Heart left ventricle (tissue), 13 donors: ENCODE results near the gene UNC13B.

Experiments
- POLR2A ChIP-seq, 2 donors: fragments of 450-650 bp; IDR thresholded peaks; one replicate each; pipeline ENCODE4 v1.6.1; 2017; ENCODE audit warnings: antibody characterized with exemption in 2 of 2, mild to moderate bottlenecking in 2 of 2, moderate library complexity in 2 of 2
- TF ChIP-seq, protein P1 (sequence below), 12 donors: fragments of 200-600 bp; sonication (generic) in 4 of 12; IDR thresholded peaks; one replicate each; pipeline versions ENCODE4 v1.5.0 to v1.8.0; 2018 to 2022; ENCODE audit warnings: antibody characterized with exemption in 12 of 12, mild to moderate bottlenecking in 5 of 12
- donor health status: ischemic (EF 13 %, LVEDD 7.1; RV severe dilation, severe dysfunction).
- donor health status: DM: no; HTN: yes; CAD: no.
- donor health status: DM: no; HTN: no; CAD: no.
- donor health status: ischemic (EF 25% LVEDD 6.9; RV normal size, moderate dysfunction).
- donor health status: ischemic (EF 25% LVEDD 5.7; RV mildly dilated, moderate dysfunction).
- donor health status: ischemic (EF 35%, LVEDD 5.7; RV mildly dilated, moderate dysfunction).
- donor health status: nonischemic (EF 11% LVEDD 7.7; RV severe dilation, severe dysfunction).
- donor health status: DM: yes; HTN: yes; CAD: no.
- donor health status: PGD.
- donor health status: ischemic (EF 29% LVEDD 5.4; RV normal size, mild dysfunction).
- donor health status: nonischemic (EF 23%, LVEDD 6.1; RV moderate dilation, normal function).

DNA sequence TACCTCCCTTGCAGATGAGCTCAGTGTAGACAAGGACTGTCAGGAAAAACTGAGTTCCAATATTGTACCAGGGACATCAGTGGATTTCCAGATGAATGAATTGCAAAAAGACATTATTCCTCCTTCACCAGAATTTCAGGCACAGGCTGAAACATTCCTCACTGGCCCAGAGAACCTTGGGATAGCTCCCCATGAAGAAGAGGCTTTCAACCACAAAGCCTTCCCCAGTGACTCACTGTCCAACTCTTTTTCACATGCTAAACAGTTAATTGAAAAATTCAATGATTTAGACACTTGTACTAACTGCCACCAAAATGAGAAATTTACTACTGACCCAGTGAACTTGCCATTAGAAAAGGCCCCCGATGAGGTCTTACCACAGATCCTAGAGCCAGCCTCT lies 144.5 kb downstream of the UNC13B start:
- TF ChIP-seq, protein P1, sequence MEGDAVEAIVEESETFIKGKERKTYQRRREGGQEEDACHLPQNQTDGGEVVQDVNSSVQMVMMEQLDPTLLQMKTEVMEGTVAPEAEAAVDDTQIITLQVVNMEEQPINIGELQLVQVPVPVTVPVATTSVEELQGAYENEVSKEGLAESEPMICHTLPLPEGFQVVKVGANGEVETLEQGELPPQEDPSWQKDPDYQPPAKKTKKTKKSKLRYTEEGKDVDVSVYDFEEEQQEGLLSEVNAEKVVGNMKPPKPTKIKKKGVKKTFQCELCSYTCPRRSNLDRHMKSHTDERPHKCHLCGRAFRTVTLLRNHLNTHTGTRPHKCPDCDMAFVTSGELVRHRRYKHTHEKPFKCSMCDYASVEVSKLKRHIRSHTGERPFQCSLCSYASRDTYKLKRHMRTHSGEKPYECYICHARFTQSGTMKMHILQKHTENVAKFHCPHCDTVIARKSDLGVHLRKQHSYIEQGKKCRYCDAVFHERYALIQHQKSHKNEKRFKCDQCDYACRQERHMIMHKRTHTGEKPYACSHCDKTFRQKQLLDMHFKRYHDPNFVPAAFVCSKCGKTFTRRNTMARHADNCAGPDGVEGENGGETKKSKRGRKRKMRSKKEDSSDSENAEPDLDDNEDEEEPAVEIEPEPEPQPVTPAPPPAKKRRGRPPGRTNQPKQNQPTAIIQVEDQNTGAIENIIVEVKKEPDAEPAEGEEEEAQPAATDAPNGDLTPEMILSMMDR (IDR thresholded peaks at IDR 0.05) = no peak
- TF ChIP-seq POLR2A (IDR thresholded peaks at IDR 0.05) = no peak
